Activated CD4-positive, CD25-positive, alpha-beta regulatory T cell treated with anti-CD3 and anti-CD28 coated beads, Interleukin-2, amount 50 U/mL, for 72 hours (primary cell): ENCODE data around the gene MRPS24.
A peak's percentile ranks its signal among the peaks of the same experiment; 100 is the strongest.
"Not testable (repeated sequence)": the region's sequence is repeated elsewhere in the genome, so short reads cannot be mapped to it uniquely, and the experiment has no call there.

Experiments
- DNase-seq: peaks from one replicate; pipeline ENCODE4 v3.0.0; 2021

Gene MRPS24

GRCh38 chr7:43869006-43869866, at the start of gene MRPS24:
TSS of gene MRPS24 (minus strand) at chr7:43869517. CDS start at chr7:43869495, 22 bp downstream.
- DNase-seq: peak; percentile 93

DNA sequence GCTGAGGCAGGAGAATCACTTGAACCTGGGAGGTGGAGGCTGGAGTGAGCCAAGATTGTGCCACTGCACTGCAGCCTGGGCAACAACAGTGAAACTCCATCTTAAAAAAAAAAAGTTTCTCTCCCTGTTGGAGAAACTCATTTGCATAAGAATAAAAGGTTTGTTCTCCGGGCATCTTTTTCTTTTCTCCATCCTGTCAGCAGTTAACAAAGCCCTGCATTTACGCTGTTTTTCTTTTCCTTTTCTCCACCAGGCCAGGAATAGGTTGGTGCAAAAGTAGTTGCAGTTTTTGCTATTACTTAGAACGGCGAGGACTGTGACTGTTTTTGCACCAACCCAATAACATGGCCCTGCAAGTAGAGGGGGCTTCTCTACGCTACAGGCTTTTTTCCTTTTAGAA, 46.6 kb upstream of the MRPS24 start:
- no peak for DNase-seq

- DNase-seq: no peak
Observed at GRCh38 chr7:43914795-43915194, 45.5 kb upstream of the MRPS24 start.

- DNase-seq: peak; percentile 69
Observed at GRCh38 chr7:43906331-43907010, 37.2 kb upstream of the MRPS24 start, which contains the start of gene URGCP. TSS of gene URGCP (minus strand) at chr7:43906596. CDS start at chr7:43906575, 21 bp downstream.

DNA sequence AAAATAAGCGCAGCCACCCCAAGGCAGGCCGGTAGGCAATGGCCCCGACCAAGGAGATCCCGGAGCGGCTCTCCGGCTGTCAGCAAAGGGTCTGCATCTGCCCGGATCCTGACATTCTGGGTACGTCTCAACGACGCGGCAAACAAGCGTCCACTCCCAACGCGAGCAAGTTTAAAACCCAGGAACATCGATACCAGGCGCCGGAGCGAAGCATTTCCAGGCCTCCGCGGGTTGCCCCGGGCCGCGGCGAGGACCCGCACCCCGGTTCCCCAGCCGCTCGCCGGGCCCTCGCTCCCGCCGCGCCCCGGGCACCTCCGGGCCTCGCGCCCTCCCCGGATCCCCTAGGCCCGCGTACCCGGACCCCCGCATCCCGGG, 36.6 kb upstream of the MRPS24 start:
- DNase-seq: peak; percentile 39

DNA sequence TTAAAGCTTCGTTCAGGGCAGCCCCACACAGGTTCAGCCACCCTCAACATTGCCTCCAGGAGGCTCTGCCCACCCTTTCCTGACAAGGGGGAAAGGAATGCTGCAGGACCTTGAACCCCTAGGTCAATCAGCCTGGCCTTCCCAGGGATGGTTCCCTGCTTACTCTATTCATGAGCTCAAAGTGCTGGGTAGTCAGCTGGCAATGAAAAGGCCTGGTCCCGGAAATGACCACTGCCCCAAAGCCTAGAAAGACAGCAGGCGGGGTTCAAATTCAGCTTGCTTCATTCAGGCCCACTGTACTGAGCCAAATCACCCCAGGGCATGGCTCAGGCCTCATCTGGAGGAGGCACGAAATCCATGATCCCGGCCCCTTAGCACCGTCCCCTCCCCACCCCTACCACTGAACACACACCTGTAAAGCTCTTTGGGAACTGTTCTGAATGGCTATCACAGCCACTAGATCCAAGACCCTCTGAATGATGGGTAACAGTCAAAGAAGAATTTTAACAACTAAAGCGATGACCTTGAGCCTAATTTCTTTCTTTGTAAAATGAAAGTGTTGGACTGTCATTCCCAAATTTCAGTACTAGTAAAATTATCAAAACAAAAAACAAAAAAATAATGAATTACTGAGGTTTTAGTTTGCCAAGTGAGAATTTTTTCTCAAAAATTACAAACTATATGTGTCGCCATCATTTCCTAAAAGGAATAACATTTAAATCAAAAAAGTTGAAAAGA, 36.1 kb upstream of the MRPS24 start:
- no peak for DNase-seq

GRCh38 chr7:43904533-43905208, 35.4 kb upstream of the MRPS24 start:
- DNase-seq: no peak

- no peak for DNase-seq
Observed at GRCh38 chr7:43902542-43903054, 33.3 kb upstream of the MRPS24 start.

GRCh38 chr7:43898571-43898970, 29.3 kb upstream of the MRPS24 start:
- not testable (repeated sequence) for DNase-seq

GRCh38 chr7:43895847-43896415, 26.6 kb upstream of the MRPS24 start:
- DNase-seq: no peak

GRCh38 chr7:43891069-43891955, 22.0 kb upstream of the MRPS24 start:
- no peak for DNase-seq

GRCh38 chr7:43890468-43890867, 21.2 kb upstream of the MRPS24 start:
- no peak for DNase-seq

DNA sequence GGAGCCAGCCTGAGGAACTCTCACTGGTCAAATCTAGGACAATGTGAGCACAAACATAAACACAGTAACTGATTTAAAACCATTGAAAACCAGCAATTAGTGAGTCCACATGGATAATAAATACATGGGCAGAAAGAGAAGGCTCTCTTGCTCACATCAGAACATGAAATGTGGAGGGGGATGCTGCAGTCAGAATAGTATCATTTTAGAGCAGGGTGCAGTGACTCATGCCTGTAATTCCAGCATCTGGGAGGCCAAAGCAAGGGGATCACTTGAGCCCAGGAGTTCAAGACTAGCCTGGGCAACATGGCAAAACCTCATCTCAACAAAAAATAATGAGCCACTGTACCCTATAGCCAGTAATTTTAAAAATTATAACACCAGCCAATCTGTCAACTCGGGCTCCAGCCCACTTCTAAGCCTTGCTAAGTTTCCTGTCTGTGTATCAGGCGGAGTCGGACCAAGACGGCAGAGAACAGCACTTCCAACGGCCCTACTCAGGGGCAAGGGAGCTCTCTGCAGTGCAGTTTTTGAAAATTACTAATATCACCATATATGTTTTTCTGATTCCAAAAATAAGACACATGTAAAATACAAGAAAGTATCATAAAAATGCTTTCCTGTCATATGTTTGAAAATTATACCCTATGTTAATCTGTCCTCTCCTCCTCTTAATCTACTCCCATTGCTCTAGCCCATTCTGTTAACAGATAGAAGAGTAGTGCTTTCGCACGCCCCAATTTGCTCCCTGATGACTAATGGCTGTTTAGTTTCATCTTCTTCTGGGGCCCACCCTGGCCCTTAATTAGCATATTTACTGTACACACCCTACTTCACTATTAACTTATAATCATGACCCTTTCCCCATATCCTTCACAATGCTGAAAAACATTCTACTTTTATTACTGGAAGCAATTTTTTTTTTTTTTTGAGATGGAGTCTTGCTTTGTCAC, 20.0 kb upstream of the MRPS24 start:
- no peak for DNase-seq

- DNase-seq: no peak
Observed at GRCh38 chr7:43884617-43885016, 15.3 kb upstream of the MRPS24 start.

- DNase-seq: no peak
Observed at GRCh38 chr7:43884209-43884608, 14.9 kb upstream of the MRPS24 start.

GRCh38 chr7:43880596-43880995, 11.3 kb upstream of the MRPS24 start:
- DNase-seq: no peak

- DNase-seq: no peak
Observed at GRCh38 chr7:43879477-43879876, 10.2 kb upstream of the MRPS24 start.

DNA sequence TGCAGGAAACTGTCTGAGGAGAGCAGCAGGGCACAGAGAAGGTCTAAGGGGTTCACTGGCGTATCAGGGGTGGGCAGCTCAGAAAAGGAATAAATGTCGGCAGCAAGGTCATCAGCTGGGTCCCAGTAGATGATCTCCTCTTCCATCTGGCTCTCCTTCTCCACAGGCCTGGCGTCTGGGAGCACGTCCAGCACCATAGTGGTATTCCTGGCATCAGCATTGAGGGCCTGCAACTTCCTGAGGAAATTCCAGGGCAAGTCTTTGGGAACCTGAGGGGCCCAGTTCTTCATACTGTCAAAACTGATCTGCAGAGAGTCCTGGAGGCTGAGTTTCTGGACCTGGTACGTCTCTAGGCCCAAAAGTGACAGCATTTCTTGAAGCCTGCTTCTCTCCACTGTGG, 9.6 kb upstream of the MRPS24 start:
- DNase-seq: no peak

- no peak for DNase-seq
Observed at GRCh38 chr7:43877968-43878864, 8.9 kb upstream of the MRPS24 start.
